HG03064 (cell line): Measurements from ENCODE around the gene APC.

Experiments used
- ATAC-seq: cut with Tn5 transposase; IDR thresholded peaks from one replicate; pipeline ENCODE4 v1.9.1; 2021; ENCODE audit warnings: low read depth; ENCODE audit not compliant: unreplicated experiment

Gene APC

DNA sequence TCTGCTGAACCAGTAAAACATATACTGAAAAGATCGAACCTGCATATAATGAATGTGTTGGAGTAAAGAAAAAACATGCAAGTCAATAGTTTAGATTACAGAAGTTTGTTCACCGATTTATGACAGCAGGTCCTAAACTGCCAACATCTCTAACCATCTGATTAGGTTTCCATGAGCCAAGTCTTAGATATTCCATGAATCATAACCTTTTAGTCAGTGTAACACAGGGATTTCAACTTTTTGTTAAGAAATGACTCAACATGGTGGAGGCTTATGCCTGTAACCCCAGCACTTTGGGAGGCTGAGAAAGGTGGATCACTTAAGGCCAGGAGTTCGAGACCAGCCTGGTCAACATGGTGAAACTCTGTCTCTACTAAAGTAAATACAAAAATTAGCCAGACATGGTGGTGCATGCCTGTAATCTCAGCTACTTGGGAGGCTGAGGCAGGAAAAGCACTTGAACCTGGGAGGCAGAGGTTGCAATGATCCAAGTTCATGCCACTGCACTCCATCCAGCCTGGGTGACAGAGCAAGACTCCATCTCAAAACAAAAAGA is 38.7 kb downstream of the APC start:
- ATAC-seq, result no peak

DNA sequence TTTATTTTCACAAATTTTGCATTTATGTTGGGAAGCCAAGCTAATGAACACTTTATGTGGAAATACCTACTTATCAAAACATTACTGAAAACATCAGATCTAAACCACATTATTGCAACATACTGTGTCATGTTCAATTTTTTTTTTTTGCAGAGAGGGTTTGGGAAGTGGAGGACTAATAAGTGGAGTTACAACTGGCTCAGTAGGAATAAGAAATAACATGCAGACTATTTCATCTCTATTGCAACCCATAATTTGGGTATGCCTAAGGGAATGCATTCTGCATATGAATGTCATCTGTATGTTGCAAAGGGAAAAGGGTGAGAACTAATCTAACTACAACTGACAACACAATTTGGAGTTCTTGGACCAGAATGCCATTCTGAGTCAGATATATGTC is 41.8 kb downstream of the APC start:
- ATAC-seq, result no peak

DNA sequence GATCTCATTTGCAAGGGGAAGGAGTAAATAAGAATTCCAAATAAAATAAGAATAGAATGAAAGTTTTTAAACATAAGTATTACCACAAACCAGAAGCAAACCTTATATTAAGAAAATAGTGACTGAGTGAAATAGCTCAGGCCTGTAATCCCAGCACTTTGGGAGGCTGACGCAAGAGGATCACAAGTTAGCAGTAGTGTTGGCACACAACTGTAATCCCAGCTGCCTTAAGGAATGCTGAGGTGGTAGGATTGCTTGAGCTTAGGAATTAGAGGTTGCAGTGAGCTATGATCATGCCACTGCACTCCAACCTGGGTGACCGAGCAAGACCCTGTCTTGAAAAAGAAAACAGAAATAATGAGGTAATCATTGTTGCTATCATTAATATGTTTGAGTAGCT is 47.0 kb downstream of the APC start:
- ATAC-seq, result no peak

DNA sequence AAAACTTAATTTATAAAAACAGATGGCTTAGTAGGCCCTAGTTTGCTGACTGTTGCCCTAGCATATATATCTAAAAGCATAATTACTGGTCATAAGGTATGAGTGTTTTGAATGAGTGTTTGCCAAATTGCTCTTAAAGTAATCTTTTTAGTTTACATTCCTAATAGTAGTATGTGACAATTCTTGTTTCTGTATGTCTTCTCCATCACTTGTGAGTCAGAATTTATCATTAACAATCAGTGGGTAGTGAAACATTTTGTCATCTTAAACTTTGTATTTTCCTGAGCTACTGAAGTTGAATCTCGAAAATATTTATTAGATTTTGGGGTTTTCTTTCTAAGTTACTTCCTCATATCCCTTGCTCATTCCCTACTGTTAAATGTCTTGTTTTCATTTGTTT is 49.6 kb downstream of the APC start:
- no peak for ATAC-seq

DNA sequence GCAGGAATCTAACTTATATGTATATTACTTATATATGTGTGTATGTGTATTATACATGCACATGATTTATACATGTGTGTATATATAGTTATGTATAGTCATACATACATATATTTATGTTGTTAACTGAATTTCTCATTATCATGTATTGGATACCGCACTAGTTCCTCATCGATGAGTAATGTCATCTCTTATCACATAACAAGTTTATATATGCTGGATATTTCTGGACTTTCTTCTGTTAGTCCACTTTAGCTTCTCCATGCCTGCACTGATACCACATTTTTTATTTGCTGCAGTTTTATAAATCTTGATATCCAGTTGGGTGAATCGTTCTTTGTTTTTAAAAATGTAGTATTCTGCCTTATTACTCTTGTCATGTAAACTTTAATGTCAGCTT is 50.2 kb downstream of the APC start:
- no peak for ATAC-seq

DNA sequence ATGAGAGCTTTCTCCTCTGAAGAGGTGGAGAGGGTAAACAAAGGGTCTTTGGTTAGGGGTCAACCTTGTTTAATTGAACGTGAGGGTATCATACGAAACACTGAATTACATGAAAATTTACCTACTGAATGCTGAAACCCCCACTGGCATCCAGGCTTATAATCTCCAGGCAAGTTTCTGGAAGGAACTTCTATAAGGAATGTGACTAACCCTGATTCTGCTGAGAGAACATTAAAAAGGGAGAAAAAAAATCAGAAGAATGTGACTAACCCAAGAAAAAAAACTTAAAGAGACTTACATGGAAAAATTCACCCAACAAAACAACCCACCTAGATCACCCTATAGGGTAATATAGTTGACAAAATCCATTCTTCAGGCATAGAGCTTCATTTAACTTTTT is 55.5 kb downstream of the APC start:
- ATAC-seq, result no peak

DNA sequence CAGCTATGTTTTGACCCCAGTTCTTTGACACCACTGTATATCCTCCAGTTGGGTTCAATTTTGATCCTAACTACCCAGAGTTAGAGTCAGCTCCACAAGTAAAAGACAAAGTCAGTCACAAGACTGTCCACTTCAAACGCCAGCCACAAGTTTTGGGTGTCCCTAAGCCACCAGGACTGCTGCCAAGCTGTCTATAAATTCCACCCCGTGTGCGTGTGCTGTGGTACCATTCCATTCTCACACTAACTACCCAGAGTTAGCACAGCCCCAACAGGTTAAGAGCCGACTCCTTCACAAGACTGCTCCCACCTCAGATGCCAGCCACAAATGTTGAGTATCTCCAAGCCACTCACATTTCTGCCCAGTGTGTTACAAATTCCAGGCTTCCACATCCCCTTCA is 56.7 kb downstream of the APC start:
- ATAC-seq, result no peak

DNA sequence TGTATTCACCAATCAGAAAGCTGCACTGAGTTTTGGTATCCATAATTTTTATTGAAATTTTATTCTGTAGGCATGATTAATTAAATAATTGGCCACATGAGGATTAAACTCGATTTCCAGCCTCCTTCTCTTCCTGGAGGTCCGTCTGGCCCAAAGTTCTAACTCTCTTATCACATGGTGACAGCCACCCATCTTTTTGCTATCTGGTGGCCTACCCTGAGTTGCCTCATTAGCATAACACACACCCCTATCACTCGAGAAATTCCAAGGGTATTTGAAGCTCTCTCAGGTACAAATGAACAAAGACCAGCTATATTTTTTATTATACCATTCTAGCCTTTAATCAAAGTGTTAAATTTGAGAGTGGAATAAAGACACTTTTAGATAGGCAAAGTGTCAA is 57.7 kb downstream of the APC start:
- no peak for ATAC-seq

DNA sequence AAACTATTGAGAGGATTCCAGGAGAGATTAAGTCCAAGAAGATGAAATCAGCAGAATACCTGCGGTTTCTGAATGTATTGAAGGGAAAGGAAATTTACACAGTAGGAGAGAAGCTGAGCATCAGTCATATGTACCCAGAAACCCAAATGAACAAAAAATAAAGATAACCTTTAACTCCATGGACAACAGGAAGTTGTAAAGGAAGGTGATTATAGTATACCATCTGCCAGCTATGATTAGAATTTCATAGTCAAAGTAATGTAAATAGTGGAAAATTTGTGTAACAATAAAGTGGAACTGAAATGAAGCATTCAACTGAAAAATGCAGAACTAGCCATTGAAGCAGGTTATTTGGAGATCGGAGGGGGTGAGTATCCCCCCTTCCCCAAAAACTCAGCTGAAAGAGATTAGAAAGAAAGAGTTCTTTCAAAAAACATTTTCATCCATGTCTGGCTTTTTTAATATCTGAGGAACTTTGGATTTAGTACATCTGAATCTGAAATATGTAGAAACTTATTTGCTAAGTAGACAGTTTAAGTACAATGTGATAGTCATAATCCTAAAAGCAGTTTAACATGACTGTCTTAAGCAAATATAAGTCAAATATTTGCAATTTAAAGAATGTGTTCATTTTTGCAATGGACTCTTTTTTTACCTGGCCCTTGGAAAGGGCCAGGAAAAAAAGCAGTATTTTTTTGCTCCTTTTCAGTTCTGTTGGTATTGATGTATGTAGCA is 58.4 kb downstream of the APC start:
- no peak for ATAC-seq

DNA sequence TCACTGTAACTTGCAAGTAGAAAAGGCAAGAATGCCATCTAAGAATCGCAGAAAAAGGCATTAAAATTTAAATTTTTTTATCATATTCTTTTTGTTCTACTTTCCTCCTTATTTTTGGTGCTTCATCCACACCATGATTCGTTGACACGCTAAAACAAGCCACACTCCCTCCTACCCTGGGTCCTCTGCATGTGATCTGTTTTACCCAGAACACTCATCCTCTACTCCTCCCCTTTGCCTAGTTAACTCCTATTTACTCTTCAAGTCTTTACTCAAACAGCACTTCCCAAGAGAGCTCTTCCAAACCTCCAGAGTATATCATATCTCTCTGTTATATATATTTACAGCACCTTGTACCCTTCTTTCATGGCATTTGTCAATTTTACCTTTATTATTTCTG is 62.0 kb downstream of the APC start:
- no peak for ATAC-seq

DNA sequence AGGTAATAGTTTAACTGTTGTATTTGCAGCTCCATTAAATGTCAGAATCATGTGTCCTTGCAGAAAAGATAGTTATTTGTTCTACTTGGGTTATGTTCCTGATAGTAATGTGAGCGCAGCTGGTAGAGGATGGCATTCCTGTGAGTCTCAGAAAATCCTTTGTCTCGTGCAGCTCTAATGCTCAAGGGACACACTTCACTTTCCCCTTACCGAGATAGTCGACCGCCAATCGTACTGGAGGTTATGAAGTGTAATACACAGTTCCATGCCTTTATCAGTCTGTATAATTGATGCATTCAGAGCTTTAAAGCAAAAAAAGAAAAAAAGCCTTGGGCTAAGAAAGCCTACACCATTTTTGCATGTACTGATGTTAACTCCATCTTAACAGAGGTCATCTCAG is 63.2 kb downstream of the APC start:
- no peak for ATAC-seq

DNA sequence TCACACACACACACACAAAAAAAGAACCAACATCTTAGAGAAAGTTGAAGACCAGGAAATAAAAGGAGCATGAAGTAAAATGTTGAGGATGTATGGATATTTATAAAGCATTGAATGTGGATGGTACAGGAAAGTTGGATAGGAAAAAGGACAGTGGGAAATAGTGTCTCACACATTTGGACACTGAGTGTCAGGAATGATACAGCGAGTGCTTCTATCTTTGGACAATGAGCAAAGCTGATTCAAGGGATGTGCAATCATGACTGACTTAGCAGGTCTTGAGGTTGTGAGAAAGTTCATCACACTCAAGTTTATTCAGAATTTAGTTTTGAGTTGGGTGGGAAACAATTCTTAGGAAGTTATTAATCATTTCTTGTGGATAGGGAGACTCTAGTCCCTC is 73.3 kb downstream of the APC start:
- no peak for ATAC-seq

DNA sequence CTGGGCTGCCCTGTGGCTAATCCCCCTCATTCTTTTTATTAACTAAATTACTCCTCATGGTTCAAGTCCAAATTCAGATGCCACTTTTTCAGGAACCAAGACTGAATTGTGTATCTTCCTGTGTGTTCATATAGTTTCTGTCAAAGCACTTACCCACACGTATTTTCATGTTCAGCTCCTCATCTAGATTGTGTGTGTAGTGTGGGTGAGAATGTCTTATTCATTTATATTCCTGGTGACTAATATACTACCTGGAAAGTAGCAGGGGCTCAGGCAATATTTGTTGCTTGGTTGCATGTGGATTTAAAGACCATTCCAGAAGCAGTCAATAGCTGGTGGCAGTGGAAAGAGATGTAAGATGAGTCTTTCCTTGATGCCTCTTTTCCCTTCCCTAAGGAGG is 74.9 kb downstream of the APC start:
- no peak for ATAC-seq

DNA sequence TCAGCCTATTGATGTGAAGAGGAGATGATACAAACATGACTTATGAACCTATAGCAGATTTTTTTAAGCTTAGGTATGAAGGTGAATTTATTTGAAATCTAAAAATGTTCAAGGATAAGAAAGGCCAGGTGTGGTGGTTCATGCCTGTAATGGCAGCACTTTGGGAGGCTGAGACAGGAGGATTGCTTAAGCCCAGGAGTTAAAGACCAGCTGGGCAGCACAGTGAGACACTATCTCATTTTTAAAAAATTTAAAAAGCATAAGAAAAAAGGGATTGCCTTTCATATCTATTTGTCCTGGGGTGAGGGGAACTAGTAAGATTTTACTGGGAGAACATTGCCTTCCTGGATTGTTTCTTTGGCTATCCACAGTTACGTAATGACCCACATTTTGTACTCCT is 82.6 kb downstream of the APC start:
- ATAC-seq, result no peak

DNA sequence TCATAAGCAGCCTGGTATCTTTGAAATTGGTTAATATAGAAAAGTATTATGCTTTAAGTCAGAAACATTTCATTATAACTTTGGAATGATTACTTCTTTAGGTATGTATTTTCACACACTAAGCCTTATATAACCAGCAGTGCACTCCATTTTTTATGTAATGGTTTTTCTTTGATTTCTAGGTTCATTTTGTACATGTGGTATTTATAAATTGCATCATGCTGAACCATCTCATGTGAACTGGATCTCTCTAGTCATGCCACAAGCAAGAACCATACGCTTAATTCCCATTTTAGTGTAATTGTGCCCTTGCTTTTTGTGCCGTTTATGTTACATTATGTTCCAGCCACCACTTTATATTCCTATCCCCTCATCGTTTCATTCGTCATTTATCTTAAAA is 84.8 kb downstream of the APC start:
- no peak for ATAC-seq

DNA sequence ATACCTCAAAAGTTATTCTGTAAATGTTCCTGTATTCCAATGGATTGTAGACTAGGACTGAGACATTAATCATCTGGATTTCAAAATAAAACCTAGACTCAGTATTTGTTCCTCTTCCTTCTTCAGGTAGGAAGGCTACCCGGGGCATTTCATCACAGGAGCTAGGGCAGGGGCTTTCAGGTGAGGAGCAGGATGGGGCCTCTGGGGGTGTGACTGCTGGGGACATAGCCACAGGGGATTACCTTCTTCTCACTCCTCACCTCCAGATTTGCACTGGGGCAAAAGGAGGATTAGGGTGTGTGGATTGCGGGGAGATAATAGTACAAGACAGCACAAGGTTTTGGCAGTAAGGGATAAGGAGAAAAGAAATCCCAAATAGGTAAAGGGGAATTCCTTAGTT is 85.5 kb downstream of the APC start:
- no peak for ATAC-seq

DNA sequence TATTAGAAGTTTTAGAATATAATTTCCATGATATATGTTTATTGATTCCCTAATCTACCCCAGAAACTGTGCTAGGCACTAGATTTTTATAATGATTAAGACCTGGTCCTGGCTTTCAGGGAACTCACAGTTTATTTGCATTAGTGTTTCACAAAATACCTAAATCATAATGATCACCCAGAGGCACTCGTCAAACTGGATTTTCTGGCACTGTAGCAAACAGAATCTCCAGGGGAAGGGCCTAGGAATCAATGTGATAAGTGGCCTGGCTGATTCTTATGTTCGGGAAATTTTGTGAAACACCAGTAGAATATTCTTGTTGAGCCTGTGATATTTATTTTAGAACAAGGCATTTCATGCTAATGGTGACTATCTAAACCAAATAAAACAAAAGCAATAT is 86.0 kb downstream of the APC start:
- ATAC-seq, result no peak

DNA sequence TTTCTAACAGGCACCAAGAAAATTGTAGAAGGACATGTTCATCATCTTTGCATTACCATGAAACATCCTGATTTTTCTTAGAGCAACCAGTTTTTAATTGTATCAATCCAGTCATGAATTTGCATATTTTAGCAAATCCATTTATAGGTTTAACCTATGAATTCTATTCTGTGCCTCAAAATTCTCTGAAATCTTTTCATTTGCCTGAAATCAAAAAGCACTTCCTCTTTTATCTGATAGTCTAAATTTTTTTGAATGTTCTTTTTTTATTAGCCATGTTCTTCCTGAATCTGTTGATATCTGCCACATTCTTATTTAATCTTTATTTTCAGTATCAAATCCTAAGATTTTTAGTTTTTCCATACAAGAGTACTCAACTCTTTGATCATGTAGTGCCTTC is 86.5 kb downstream of the APC start:
- ATAC-seq, result no peak

DNA sequence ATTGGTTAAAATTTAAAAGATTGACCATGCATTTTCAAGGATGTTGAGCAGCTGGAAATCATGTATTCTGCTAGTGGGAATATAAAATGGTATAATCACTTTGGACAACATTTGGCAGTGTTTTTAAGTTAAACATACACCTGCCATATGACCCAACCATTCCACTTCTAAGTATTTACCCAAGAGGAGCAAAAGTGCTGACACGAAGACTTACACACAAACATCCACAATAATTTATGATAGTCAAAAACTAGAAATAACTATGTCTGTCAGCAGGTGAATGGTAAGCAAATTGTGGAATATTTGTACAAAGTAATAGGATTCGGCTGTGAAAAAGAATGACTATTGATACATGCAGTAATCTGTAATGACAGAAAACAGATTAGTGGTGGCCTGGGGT is 92.7 kb downstream of the APC start:
- ATAC-seq, result no peak

DNA sequence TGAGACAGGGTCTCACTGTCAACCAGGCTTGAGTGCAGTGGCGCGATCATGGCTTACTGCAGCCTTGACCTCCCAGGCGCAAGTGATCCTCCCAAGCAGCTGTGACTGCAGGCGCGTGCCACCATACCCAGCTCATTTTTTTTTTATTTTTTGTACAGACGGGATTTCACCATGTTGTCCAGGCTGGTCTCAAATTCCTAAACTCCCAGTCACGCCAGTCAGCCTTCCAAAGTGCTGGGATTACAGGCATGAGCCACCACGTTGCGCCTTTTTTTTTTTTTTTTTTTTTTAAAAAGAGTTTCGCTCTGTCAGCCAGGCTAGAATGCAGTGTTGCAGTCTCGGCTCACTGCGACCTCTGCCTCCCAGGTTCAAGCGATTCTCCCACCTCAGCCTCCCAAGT is 96.3 kb downstream of the APC start:
- no peak for ATAC-seq

DNA sequence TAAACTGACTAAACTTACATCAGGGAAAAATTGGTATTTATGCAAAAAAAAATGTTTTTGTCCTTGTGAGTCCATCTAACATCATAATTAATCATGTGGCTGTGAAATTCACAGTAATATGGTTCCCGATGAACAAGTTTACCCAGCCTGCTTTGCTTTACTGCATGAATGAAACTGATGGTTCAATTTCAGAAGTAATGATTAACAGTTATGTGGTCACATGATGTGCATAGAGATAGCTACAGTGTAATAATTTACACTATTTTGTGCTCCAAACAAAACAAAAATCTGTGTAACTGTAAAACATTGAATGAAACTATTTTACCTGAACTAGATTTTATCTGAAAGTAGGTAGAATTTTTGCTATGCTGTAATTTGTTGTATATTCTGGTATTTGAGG is 106.8 kb downstream of the APC start:
- ATAC-seq, result no peak

DNA sequence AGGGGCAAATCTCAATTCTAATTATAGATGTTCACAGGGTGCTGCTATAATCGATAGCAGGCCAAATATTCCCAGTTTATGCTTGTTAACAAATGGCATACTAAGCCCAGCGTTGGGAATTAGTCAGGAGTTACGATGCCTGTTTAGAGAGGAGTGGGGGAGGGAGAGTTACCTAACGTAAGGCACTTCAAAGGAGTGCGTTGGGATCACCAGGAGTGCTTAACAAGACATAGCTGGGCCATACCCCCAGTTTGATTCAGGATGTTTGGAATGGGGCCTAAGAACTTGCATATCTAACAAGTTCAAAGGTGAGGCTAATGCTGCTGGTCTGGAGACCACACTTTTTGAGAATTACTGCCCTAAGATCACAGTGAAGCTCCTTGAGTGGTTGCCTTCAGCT is 108.9 kb downstream of the APC start:
- no peak for ATAC-seq

DNA sequence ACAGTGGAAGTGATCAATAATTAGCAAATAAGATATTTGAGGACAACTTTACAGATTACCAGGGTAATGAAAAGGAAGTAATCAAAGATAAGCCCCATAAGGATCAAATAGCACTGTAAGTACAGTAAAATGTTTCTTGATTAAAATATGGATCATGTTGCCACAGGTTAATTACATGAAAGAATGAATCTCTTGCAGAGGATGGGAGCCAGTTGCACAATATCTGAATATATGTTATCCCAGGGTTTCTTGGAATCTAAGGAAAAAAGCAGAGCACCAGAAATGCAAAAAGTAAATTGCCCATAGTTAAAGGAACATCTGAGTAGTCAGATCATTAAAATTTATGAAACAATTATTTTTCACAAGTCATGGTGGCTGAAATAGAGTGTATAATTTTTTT is 109.6 kb downstream of the APC start:
- no peak for ATAC-seq
